ENCODE data around the gene IFNGR2.

DNA sequence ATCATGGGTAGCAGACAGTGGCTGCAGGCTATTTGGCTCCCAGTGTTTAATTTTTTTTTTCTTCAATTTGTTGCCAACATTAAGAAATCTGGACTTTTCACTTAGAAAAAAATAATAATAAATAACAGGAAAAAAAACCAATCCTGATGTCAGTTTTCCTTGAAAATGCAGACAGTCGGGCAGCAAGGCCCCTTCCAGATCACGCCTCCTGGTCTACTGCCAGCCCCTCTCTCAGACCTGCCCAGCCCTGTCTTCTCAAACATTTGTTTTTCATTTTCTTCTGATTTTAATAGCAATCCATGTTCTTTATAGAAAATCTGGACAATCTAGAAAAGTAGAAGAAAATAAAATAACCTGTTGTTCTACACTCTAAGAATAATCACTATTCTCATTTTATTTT, 15.5 kb downstream of the IFNGR2 start:
- TF ChIP-seq EZH2 (IDR thresholded peaks at IDR 0.05; ENCODE audit: insufficient read depth, poor library complexity, severe bottlenecking) (no peak), EZH2phosphoT487 (IDR thresholded peaks at IDR 0.05; ENCODE audit: insufficient read depth, low read depth) (no peak)

Data from GM23248 (cell line).